WERI-Rb-1 (cell line): Measurements from ENCODE around the gene SHOC2.

Experiments
- DNase-seq: peaks from one replicate; pipeline ENCODE4 v3.0.0-alpha.2; 2020
- H3K27ac ChIP-seq: fragments of 250-450 bp; sonication (Bioruptor Pico); 2 replicates; pipeline ENCODE4 v1.5.1; 2020; ENCODE audit warnings: mild to moderate bottlenecking, moderate library complexity
- H3K27me3 ChIP-seq: fragments of 250-450 bp; sonication (Bioruptor Pico); 2 replicates; pipeline ENCODE4 v1.5.1; 2021; ENCODE audit warnings: mild to moderate bottlenecking, low read depth, moderate library complexity; ENCODE audit not compliant: insufficient read depth, severe bottlenecking
- H3K36me3 ChIP-seq: fragments of 250-450 bp; sonication (Bioruptor Pico); 2 replicates; pipeline ENCODE4 v1.5.1; 2020; ENCODE audit warnings: mild to moderate bottlenecking, moderate library complexity
- H3K4me3 ChIP-seq: 2 replicates; pipeline ENCODE4 v1.5.1; 2011; ENCODE audit warnings: low read depth, mild to moderate bottlenecking, control low read depth, low read length
- H3K9me3 ChIP-seq: fragments of 250-450 bp; sonication (Bioruptor Pico); 2 replicates; pipeline ENCODE4 v1.5.1; 2021; ENCODE audit warnings: mild to moderate bottlenecking, moderate library complexity; ENCODE audit not compliant: severe bottlenecking
- TF ChIP-seq, protein P1 (sequence below): IDR thresholded peaks from 2 replicates; pipeline ENCODE4 v1.5.1; 2011; ENCODE audit warnings: low read depth, mild to moderate bottlenecking, control low read depth, inconsistent platforms, low read length

The SHOC2 gene

DNA sequence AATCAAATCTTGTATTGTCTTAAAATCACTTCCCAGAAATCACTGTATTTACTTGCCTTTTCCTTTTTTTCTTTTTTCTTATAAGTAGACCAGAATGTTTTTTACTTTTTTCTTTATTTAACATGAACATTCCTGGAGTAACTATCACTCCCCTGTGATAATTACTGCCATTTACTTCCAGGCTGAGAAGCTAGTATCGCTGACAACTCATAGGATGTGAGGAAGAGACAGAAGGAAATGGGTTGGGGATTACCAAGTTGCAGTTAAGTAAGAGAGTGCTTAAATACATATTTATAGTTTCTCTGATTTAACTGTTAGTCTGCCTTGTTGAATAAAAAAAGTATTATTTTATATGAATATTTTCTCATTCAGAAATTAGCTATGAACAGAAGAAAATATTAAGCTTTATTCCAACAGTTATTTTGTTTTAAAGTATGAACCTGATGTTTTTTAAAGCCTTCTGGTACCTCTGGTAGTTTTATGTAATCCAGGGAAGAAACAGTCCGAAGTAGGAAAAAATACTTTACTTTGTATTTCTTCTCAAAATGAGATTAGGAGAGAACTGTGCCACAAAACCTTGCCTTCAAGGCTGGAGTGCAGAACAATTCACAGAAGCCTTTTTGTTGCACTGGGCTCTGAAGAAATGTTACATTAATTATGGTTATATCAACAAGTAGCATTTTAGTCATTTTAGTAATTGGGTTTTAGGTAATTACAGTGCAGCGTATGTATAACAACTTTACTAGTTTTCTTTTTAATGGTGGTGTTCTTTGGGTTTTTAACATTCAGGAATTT, 72.8 kb downstream of the SHOC2 start:
- Histone ChIP-seq H3K27ac (no peak overlapping the region), H3K4me3 (no peak overlapping the region), H3K9me3 (no peaks in the 10 kb centered on the region), H3K36me3 (peaks cover 3% of the 10 kb centered on the region), H3K27me3 (no peaks in the 10 kb centered on the region)
- TF ChIP-seq, protein P1, sequence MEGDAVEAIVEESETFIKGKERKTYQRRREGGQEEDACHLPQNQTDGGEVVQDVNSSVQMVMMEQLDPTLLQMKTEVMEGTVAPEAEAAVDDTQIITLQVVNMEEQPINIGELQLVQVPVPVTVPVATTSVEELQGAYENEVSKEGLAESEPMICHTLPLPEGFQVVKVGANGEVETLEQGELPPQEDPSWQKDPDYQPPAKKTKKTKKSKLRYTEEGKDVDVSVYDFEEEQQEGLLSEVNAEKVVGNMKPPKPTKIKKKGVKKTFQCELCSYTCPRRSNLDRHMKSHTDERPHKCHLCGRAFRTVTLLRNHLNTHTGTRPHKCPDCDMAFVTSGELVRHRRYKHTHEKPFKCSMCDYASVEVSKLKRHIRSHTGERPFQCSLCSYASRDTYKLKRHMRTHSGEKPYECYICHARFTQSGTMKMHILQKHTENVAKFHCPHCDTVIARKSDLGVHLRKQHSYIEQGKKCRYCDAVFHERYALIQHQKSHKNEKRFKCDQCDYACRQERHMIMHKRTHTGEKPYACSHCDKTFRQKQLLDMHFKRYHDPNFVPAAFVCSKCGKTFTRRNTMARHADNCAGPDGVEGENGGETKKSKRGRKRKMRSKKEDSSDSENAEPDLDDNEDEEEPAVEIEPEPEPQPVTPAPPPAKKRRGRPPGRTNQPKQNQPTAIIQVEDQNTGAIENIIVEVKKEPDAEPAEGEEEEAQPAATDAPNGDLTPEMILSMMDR = no peak
- no peak for DNase-seq

DNA sequence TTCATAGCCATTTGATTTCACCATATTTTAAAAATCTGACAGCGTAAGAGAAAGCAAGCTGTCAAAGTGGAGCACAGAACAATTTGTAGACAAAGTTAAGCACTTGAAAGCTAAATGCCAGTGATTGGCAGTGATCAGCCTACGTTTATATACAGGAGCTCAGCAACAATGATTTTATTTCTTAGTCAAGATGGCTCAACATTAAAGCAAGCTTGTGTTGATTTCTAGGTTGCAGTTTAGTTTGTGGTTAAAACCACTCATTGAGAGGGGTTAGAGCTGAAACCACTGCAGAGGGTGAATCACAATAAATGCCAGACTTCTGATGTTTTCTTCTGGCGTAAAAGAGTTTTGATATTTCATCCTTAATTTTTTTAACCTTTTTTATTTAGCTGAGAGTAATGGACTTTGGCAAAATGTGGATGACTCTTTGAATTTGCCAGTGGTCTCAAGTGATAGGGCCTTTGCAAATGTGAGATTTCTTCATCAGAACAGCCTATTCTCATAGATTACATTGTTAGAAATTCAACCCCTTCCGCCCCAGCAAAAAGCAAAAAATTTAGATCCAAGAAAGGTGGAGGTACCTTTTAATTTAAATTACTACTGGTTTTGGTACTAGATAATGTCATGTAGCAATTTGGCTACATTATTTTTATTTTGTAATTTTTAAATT, 73.8 kb downstream of the SHOC2 start:
- Histone ChIP-seq H3K36me3 (peaks cover 3% of the 10 kb centered on the region), H3K27me3 (no peaks in the 10 kb centered on the region), H3K9me3 (no peaks in the 10 kb centered on the region), H3K4me3 (no peak overlapping the region), H3K27ac (no peak overlapping the region)
- no peak for DNase-seq
- TF ChIP-seq, protein P1 = no peak

DNA sequence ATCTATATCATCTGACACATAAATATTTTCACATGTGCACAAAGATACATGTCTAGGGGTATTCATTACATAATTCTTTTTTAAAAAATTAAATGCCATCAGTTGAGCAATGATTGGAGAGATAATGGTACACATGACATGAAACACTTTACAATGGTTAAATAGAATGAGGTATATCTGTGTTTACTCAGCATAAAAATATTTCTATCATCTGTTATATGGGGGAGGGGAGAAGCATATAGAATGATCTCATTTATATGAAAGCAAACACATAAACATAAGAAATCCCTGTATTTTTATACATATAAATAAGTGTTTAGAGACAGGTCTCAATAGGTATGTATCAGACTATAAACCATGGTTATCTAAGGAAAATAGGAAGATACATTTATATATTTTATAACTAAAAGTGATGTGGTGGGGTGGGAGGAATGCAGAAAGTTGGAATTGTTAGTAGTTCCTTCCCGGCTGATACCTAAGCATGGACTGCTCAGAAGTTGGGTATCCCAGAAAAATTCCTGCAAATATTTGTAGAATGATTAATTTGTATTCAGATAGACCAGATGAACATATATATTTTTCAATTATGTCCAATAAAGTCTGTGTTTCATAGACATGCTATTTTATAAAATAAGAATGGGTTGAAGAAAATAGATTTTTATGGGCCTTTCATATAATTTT, 75.1 kb downstream of the SHOC2 start:
- no peak for DNase-seq
- H3K36me3 ChIP-seq = no peaks in the 10 kb centered on the region; the same call in none of the 2 replicates
- H3K27me3 ChIP-seq = no peaks in the 10 kb centered on the region
- TF ChIP-seq, protein P1 = no peak
- no peak overlapping the region for H3K27ac ChIP-seq
- H3K4me3 ChIP-seq = no peak overlapping the region
- H3K9me3 ChIP-seq = no peaks in the 10 kb centered on the region

DNA sequence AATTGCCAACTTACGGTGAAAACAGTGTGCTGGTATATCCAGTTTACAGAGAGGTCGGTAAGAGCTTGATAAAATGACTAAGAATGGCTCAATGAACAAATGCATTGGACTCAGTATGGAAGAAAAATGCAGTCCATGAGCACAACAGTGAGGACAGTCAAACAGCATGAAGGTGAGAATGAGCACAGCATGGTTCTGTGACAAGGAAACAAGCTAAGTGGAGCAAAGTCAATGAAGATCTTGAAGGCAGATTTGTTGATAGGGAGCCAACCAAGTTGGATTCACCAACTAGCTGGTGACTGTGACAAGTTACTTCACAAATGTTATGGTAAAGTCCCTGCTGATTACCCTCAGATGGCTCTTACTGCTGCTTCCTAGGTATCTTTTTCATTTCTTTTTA, 75.9 kb downstream of the SHOC2 start:
- H3K27ac ChIP-seq = no peak overlapping the region
- TF ChIP-seq, protein P1 = no peak
- H3K36me3 ChIP-seq = no peaks in the 10 kb centered on the region; the same call in 1 of the 2 replicates
- H3K27me3 ChIP-seq = no peaks in the 10 kb centered on the region
- DNase-seq = no peak
- H3K9me3 ChIP-seq = no peaks in the 10 kb centered on the region
- no peak overlapping the region for H3K4me3 ChIP-seq

DNA sequence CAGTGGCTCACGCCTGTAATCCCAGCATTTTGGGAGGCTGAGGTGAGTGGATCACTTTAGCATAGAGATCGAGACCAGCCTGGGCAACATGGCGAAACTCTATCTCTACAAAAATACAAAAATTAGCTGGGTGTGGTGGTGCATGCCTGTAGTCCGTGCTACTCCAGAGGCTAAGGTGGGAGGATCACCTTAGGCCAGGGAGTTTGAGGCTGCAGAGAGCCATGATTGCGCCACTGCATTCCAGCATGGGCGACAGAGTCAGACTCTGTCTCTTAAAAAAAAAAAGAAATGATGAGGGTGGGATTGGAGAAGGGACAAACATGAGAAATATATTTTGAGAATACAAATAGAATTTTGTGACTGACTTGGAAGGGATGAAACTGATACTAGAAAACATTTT, 76.9 kb downstream of the SHOC2 start:
- no peak overlapping the region for H3K27ac ChIP-seq

More for the DNA sequence above, 76.9 kb downstream of the SHOC2 start:
- Histone ChIP-seq H3K27me3 (no peaks in the 10 kb centered on the region), H3K9me3 (no peaks in the 10 kb centered on the region), H3K36me3 (peaks cover 1% of the 10 kb centered on the region), H3K4me3 (no peak overlapping the region)
- TF ChIP-seq, protein P1 = no peak
- DNase-seq = no peak
